Naive thymus-derived CD4-positive, alpha-beta T cell (primary cell): ENCODE measurements around the gene TARP.
"Not testable (repeated sequence)": the region's sequence is repeated elsewhere in the genome, so short reads cannot be mapped to it uniquely, and the experiment has no call there.

Source experiments
- ATAC-seq: fragments of 150-1000 bp; cut with Tn5 transposase; 2 replicates; pipeline ENCODE4 v1.10.0; 2021; ENCODE audit warnings: mild to moderate bottlenecking, moderate library complexity
- CTCF ChIA-PET: fragments of 350-600 bp; sonication (Branson Sonifier 250); formaldehyde crosslinking; loops from one replicate; lab custom pipeline; 2021; ENCODE audit warnings: antibody characterized with exemption; lab: Charles Lee
- POLR2A ChIA-PET: fragments of 350-600 bp; sonication (Branson Sonifier 250); formaldehyde crosslinking; loops from one replicate; lab custom pipeline; 2021; ENCODE audit warnings: antibody characterized with exemption, inconsistent platforms; lab: Charles Lee
- DNase-seq, 9 donors: peaks; one replicate each; pipeline versions ENCODE4 v3.0.0 to v3.0.0-alpha.2; 2020 to 2022; ENCODE audit warnings: mixed read lengths in 1 of 9
- H3K27ac ChIP-seq: one replicate; pipeline ENCODE4 v1.7.0; 2013; ENCODE audit warnings: mild to moderate bottlenecking, low read depth, low read length, moderate library complexity
- H3K27me3 ChIP-seq, 2 donors: one replicate each; pipeline ENCODE4 v1.7.0; 2013; ENCODE audit warnings: low read length in 2 of 2, mild to moderate bottlenecking in 2 of 2, moderate library complexity in 2 of 2; ENCODE audit not compliant: control insufficient read depth in 2 of 2, insufficient read depth in 2 of 2
- H3K36me3 ChIP-seq, 3 experiments: 1 replicate in 2 of 3; 2 replicates in 1 of 3; pipeline ENCODE4 v1.7.0; 2013; ENCODE audit warnings: low read length in 3 of 3, mild to moderate bottlenecking in 3 of 3, moderate library complexity in 1 of 3; ENCODE audit not compliant: insufficient read depth in 3 of 3, control insufficient read depth in 2 of 3
- H3K4me1 ChIP-seq, 2 donors: one replicate each; pipeline ENCODE4 v1.7.0; 2013; ENCODE audit warnings: low read length in 2 of 2, mild to moderate bottlenecking in 2 of 2, moderate library complexity in 1 of 2; ENCODE audit not compliant: control insufficient read depth in 2 of 2, insufficient read depth in 2 of 2
- H3K4me3 ChIP-seq: 2 replicates; pipeline ENCODE4 v1.7.0; 2013; ENCODE audit warnings: mild to moderate bottlenecking, low read length
- H3K9me3 ChIP-seq, 3 experiments: 1 replicate in 2 of 3; 2 replicates in 1 of 3; pipeline ENCODE4 v1.7.0; 2013; ENCODE audit warnings: low read length in 3 of 3; ENCODE audit not compliant: control insufficient read depth in 2 of 3
- H3K27ac Mint-ChIP-seq, 9 donors: one replicate each; pipeline ENCODE4 v1.8.0; 2020 to 2022; ENCODE audit warnings: mixed read lengths in 9 of 9, mild to moderate bottlenecking in 8 of 9, moderate library complexity in 5 of 9, inconsistent platforms in 2 of 9
- H3K27me3 Mint-ChIP-seq, 5 donors: one replicate each; pipeline ENCODE4 v1.8.0; 2021 to 2022; ENCODE audit warnings: mixed read lengths in 5 of 5, mild to moderate bottlenecking in 1 of 5
- H3K36me3 Mint-ChIP-seq, 5 donors: one replicate each; pipeline ENCODE4 v1.8.0; 2020 to 2022; ENCODE audit warnings: mixed read lengths in 5 of 5, mild to moderate bottlenecking in 3 of 5, inconsistent platforms in 1 of 5
- H3K4me1 Mint-ChIP-seq, 7 donors: one replicate each; pipeline ENCODE4 v1.8.0; 2020 to 2022; ENCODE audit warnings: mixed read lengths in 7 of 7, mild to moderate bottlenecking in 3 of 7, inconsistent platforms in 1 of 7
- H3K4me3 Mint-ChIP-seq, 10 donors: one replicate each; pipeline ENCODE4 v1.8.0; 2020 to 2022; ENCODE audit warnings: mild to moderate bottlenecking in 10 of 10, mixed read lengths in 10 of 10, moderate library complexity in 6 of 10, inconsistent platforms in 2 of 10
- H3K9me3 Mint-ChIP-seq, 11 donors: one replicate each; pipeline ENCODE4 v1.8.0; 2020 to 2022; ENCODE audit warnings: mixed read lengths in 11 of 11, mild to moderate bottlenecking in 4 of 11, inconsistent platforms in 1 of 11, moderate library complexity in 1 of 11
- intact Hi-C, 2 donors: fragments of 100-400 bp; cut with micrococcal nuclease; formaldehyde crosslinking; loops; one replicate each; pipeline ENCODE4 v1.15.1; 2023

Gene TARP

DNA sequence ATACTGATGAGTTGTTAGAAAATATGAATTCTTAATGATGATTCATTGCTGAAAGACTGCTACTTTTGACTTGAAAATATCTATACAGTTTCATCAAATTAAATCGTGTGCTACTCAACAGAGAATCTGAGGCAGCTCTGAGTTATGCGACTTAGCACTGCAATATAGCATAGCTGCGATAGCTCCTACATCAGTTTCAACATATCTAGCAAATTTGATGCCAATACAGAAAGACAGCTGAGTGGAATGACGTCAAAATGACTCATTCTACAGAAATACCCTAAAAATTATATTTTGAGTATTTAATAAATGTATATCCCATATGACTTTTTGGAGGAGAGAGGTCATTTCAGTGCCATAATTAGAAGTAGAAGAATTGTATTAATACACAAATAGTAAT, 1.1 kb upstream of the TARP start:
- CTCF ChIA-PET: interaction anchor here (0.6 kb wide), 1 partner anchor 92 kb away, joined by 3 read pairs; no protein-coding TSS in a partner anchor
- no peaks in the 10 kb centered on the region for H3K9me3 Mint-ChIP-seq
- no peak for DNase-seq
- no peaks in the 10 kb centered on the region for H3K4me1 ChIP-seq
- H3K27ac ChIP-seq: no peak overlapping the region
- peak; percentile 38 for ATAC-seq
- H3K4me3 ChIP-seq: no peak overlapping the region
- peak overlapping the region in 1 of 10 donors; percentile 55 for H3K4me3 Mint-ChIP-seq
- no peak overlapping the region for H3K27ac Mint-ChIP-seq
- no peaks in the 10 kb centered on the region for H3K36me3 Mint-ChIP-seq
- POLR2A ChIA-PET: no interaction called here
- no peaks in the 10 kb centered on the region for H3K27me3 ChIP-seq
- no peaks in the 10 kb centered on the region for H3K4me1 Mint-ChIP-seq
- H3K27me3 Mint-ChIP-seq: no peaks in the 10 kb centered on the region
- H3K9me3 ChIP-seq: no peaks in the 10 kb centered on the region
- H3K36me3 ChIP-seq: no peaks in the 10 kb centered on the region
- intact Hi-C loops: loop anchor here in 1 of 2 donors (2.0 to 5.0 kb wide), 2 partner anchors 26 to 43 kb away; no protein-coding TSS in a partner anchor

DNA sequence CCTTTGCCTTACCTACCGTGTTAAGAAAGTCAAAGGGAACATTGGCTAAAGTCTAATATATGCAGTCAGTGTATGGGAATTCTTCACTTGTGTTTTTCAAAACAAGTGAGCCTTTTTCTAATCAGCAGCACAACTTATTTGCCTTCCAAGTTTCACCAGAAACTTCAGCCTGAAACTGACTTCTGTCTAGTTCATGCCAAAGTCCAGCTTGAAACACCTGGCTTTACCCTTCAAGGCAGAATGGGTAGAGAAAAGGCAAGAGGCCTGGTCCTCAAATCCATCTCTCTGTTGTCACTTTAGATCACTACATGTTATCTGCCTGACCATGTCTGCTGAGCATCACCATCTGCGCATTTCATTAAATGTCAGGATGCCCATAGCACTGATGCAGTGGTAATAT, 3.0 kb downstream of the TARP start:
- H3K27ac Mint-ChIP-seq, H3K9me3 ChIP-seq, H3K36me3 ChIP-seq, CTCF ChIA-PET, H3K4me3 Mint-ChIP-seq, DNase-seq, H3K4me1 Mint-ChIP-seq, H3K27ac ChIP-seq, ATAC-seq, H3K36me3 Mint-ChIP-seq, H3K4me1 ChIP-seq, H3K4me3 ChIP-seq, H3K27me3 Mint-ChIP-seq, H3K9me3 Mint-ChIP-seq, H3K27me3 ChIP-seq, POLR2A ChIA-PET: not testable (repeated sequence)
- intact Hi-C loops: loop anchor here in 1 of 2 donors (2.0 to 5.0 kb wide), 2 partner anchors 16 to 47 kb away; no protein-coding TSS in a partner anchor

DNA sequence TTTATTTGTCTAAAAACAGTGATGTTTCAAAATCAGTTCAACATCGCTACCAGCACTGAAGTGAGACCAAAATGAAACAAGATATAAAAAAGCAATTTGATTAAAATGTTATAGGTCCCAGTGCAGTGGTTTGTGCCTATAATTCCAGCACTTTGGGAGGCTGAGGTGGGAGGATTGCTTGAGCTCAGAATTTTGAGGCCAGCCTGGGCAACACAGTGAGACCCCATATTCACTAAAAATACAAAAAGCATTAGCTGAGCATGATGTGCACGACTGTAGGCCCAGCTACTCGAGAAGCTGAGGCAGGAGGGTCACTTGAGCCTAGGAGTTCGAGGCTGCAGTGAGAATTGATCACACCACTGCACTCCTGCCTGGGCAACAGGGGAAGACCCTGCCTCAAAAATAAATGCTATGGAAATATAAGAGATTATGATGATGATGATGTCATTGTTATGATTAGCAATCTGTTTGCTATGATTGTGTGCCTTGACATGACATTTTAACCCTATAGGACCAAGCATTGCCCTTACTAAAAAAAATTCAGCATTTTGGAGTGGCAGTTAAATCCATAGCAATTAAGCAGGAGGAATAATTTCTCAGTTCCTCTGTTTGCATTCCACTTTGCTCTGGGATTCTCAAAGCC, 3.6 kb downstream of the TARP start:
- H3K27ac ChIP-seq, H3K9me3 Mint-ChIP-seq, H3K4me3 ChIP-seq, H3K27me3 ChIP-seq, DNase-seq, H3K36me3 ChIP-seq, H3K36me3 Mint-ChIP-seq, H3K9me3 ChIP-seq, ATAC-seq, CTCF ChIA-PET, H3K4me1 ChIP-seq, POLR2A ChIA-PET, H3K27ac Mint-ChIP-seq, H3K4me1 Mint-ChIP-seq, H3K27me3 Mint-ChIP-seq: not testable (repeated sequence)
- intact Hi-C loops: loop anchor here in 1 of 2 donors (2.0 to 5.0 kb wide), 2 partner anchors 15 to 47 kb away; no protein-coding TSS in a partner anchor
- peak overlapping the region in 1 of 10 donors; percentile 67 for H3K4me3 Mint-ChIP-seq

DNA sequence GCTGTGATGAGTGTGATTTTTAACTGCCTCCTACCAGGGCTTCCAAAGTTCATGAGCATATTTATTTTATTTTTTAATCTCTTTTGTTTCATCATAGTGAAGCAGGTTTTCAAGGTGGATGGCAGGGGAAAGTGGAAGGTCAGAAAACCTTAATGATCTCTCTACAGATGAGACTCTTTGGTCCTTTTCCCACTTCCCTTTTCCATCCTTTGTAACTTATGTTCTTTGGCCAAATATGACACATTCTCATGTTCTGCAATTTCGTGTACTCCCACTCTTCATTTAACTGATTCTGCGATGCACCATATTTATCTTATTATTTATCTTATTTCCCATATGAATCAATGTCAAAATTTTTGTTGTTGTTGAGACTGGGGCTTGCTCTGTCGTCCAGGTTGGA, 7.5 kb downstream of the TARP start:
- POLR2A ChIA-PET, ATAC-seq, H3K4me1 ChIP-seq, H3K27me3 ChIP-seq, intact Hi-C loops, H3K4me1 Mint-ChIP-seq, DNase-seq, H3K9me3 ChIP-seq, H3K36me3 ChIP-seq, H3K27ac ChIP-seq, H3K27me3 Mint-ChIP-seq, H3K36me3 Mint-ChIP-seq, H3K27ac Mint-ChIP-seq, CTCF ChIA-PET, H3K4me3 ChIP-seq, H3K9me3 Mint-ChIP-seq: not testable (repeated sequence)
- H3K4me3 Mint-ChIP-seq: peak overlapping the region in 2 of 10 donors; percentile 16 to 21

DNA sequence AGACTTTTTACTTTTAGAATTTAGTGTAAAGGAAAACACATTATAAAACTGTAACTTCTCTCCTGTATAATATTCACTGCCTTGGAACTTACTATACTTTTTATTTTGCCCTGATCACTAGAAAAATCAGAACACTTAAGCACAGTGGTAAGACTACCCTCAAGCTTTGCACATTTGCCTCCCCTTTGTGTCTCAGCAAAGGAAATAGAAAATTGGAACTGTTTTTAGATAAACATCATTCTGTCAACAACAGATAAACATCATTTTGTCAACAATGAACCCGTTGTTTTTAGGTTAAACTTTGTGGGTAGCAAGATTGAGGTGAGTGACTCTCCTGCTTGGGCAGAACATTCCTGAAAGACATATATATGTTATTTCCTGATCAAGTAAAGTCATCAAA, 8.8 kb downstream of the TARP start:
- H3K9me3 ChIP-seq, intact Hi-C loops, ATAC-seq, H3K27me3 ChIP-seq, H3K4me1 ChIP-seq, H3K36me3 ChIP-seq, H3K27ac ChIP-seq, H3K9me3 Mint-ChIP-seq, H3K4me1 Mint-ChIP-seq, CTCF ChIA-PET, DNase-seq, H3K27me3 Mint-ChIP-seq, H3K36me3 Mint-ChIP-seq, H3K4me3 ChIP-seq: not testable (repeated sequence)
- POLR2A ChIA-PET: interaction anchor here (0.7 kb wide), 1 partner anchor 45 kb away, joined by 3 read pairs; no protein-coding TSS in a partner anchor
- Mint-ChIP-seq H3K27ac (peak overlapping the region in 5 of 9 donors; percentile 18 to 69 (median 42)), H3K4me3 (peak overlapping the region in 2 of 10 donors; percentile 29 to 57)

DNA sequence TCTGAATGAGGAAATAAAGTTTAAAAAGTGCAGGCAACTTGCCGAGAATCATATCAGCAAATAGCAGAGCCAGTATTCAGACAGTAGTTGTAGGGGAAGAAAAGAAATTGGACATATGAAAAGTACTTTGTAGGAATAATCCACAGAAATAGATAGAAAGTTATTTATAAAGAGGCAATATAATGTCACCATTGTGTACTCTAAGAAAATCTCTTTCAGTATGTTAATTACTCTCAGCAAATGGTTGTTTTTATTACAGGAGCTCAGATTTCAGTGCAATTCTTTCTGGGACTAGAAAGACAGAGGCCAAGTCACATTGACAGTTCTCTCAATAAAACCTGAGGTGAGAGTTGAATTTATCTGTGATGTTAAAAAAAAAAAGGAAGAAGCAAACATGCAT, 10.2 kb downstream of the TARP start:
- H3K27me3 ChIP-seq, H3K36me3 ChIP-seq, H3K9me3 ChIP-seq, H3K4me1 ChIP-seq, DNase-seq, H3K4me1 Mint-ChIP-seq, H3K27ac Mint-ChIP-seq, POLR2A ChIA-PET, H3K36me3 Mint-ChIP-seq, H3K9me3 Mint-ChIP-seq, ATAC-seq, intact Hi-C loops, H3K27me3 Mint-ChIP-seq, H3K27ac ChIP-seq, H3K4me3 ChIP-seq, CTCF ChIA-PET: not testable (repeated sequence)
- H3K4me3 Mint-ChIP-seq: peak overlapping the region in 1 of 10 donors; percentile 12

DNA sequence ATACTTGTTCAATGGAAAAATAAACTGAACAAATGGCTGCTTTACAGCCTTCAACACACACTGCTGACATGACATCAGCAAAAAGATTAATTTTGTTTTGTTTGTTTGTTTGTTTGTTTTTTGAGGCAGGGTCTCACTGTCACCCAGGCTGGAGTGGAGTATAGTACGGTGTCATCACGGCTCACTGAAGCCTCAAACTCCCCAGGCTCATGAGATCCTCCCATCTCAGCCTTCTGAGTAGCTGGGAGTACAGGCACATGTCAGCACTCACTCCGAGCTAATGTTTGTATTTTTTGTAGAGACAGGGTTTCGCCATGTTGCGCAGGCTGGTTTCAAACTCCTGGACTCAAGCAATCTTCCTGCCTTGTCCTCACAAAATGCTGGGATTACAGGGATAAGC, 10.9 kb downstream of the TARP start:
- CTCF ChIA-PET: no interaction called here
- no peaks in the 10 kb centered on the region for H3K27me3 ChIP-seq
- DNase-seq: no peak
- no peaks in the 10 kb centered on the region for H3K9me3 Mint-ChIP-seq
- intact Hi-C loops: no loop called here
- ATAC-seq: no peak
- H3K4me3 ChIP-seq: no peak overlapping the region
- no peak overlapping the region for H3K27ac ChIP-seq
- H3K27me3 Mint-ChIP-seq: no peaks in the 10 kb centered on the region
- no peaks in the 10 kb centered on the region for H3K9me3 ChIP-seq
- H3K36me3 ChIP-seq: no peaks in the 10 kb centered on the region
- H3K4me3 Mint-ChIP-seq: no peak overlapping the region
- peaks cover 0 to 3% (median 0%) of the 10 kb centered on the region in 5 donors for H3K36me3 Mint-ChIP-seq
- peaks cover 0 to 9% (median 0%) of the 10 kb centered on the region in 7 donors for H3K4me1 Mint-ChIP-seq
- H3K4me1 ChIP-seq: no peaks in the 10 kb centered on the region
- H3K27ac Mint-ChIP-seq: no peak overlapping the region
- POLR2A ChIA-PET: no interaction called here
